ENCODE data around the gene DOK7. TPM values are rescaled to one million over a fixed set of nuclear protein-coding genes. Genes with fewer than 3 reads are reported as not detected.

Gene DOK7
- polyA plus RNA-seq, 3 donors, result not detected

- Mint-ChIP-seq H3K4me1 (no peaks in the 10 kb centered on the region), H3K36me3 (peaks cover 89 to 96% of the 10 kb centered on the region in 2 donors), H3K4me3 (no peak overlapping the region), H3K27ac (peak overlapping the region in 2 of 7 donors; percentile 10 to 58), H3K9me3 (peaks cover 0 to 10% (median 0%) of the 10 kb centered on the region in 7 donors), H3K27me3 (ENCODE audit: low read depth in 3 of 3) (no peaks in the 10 kb centered on the region)
- no peak for DNase-seq
- H4K20me1 ChIP-seq (ENCODE audit: insufficient read depth, low read length), result peaks cover 73% of the 10 kb centered on the region
- peaks cover 17% of the 10 kb centered on the region for H3K79me2 ChIP-seq (ENCODE audit: insufficient read depth, low read length)
- H3K36me3 ChIP-seq (replicated peaks in 1 of 2; ENCODE audit: control insufficient read depth in 1 of 2, insufficient read depth in 2 of 2, low read length in 2 of 2), result peaks cover 93 to 99% of the 10 kb centered on the region in 2 donors
- H3K4me1 ChIP-seq (ENCODE audit: control insufficient read depth in 1 of 2, insufficient read depth in 2 of 2, low read length in 2 of 2), result no peaks in the 10 kb centered on the region
- H3K27ac ChIP-seq (ENCODE audit: low read depth in 1 of 2, low read length in 2 of 2), result no peak overlapping the region
- H3K4me2 ChIP-seq (replicated peaks; ENCODE audit: extremely low read depth, low read length, poor library complexity, severe bottlenecking), result no peak overlapping the region
- no peak overlapping the region for H2AFZ ChIP-seq (ENCODE audit: insufficient read depth, low read depth, low read length, poor library complexity, severe bottlenecking)
- H3K9ac ChIP-seq (ENCODE audit: insufficient read depth, low read length, poor library complexity, severe bottlenecking), result no peak overlapping the region
- H3K27me3 ChIP-seq (ENCODE audit: control insufficient read depth in 2 of 2, insufficient read depth in 2 of 2, low read length in 2 of 2), result no peaks in the 10 kb centered on the region
- H3K4me3 ChIP-seq (replicated peaks in 1 of 3; ENCODE audit: low read depth in 2 of 3, low read length in 3 of 3), result no peak overlapping the region
- H3K9me3 ChIP-seq (replicated peaks in 1 of 2; ENCODE audit: control insufficient read depth in 1 of 2, insufficient read depth in 1 of 2, low read length in 2 of 2), result peaks cover 0 to 4% of the 10 kb centered on the region in 2 donors
- WGBS (ENCODE audit: insufficient coverage), result 96% methylated on average over 26 of the region's 31 CpGs
- TF ChIP-seq CTCF (IDR thresholded peaks at IDR 0.05), result no peak
- intact Hi-C loops (cut with micrococcal nuclease), result no loop called here
Observed at GRCh38 chr4:3514806-3515501, 51.8 kb downstream of the DOK7 start.

GRCh38 chr4:3515646-3516045 lies 52.5 kb downstream of the DOK7 start:
- H3K9me3 Mint-ChIP-seq, result peaks cover 0 to 10% (median 0%) of the 10 kb centered on the region in 7 donors
- Histone ChIP-seq H2AFZ (ENCODE audit: insufficient read depth, low read depth, low read length, poor library complexity, severe bottlenecking) (no peak overlapping the region), H3K9ac (ENCODE audit: insufficient read depth, low read length, poor library complexity, severe bottlenecking) (no peak overlapping the region), H3K27me3 (ENCODE audit: control insufficient read depth in 2 of 2, insufficient read depth in 2 of 2, low read length in 2 of 2) (no peaks in the 10 kb centered on the region), H3K36me3 (replicated peaks in 1 of 2; ENCODE audit: control insufficient read depth in 1 of 2, insufficient read depth in 2 of 2, low read length in 2 of 2) (peaks cover 93 to 99% of the 10 kb centered on the region in 2 donors), H3K4me2 (replicated peaks; ENCODE audit: extremely low read depth, low read length, poor library complexity, severe bottlenecking) (no peak overlapping the region), H3K79me2 (ENCODE audit: insufficient read depth, low read length) (peaks cover 13% of the 10 kb centered on the region), H3K27ac (ENCODE audit: low read depth in 1 of 2, low read length in 2 of 2) (no peak overlapping the region), H4K20me1 (ENCODE audit: insufficient read depth, low read length) (peaks cover 73% of the 10 kb centered on the region), H3K4me1 (ENCODE audit: control insufficient read depth in 1 of 2, insufficient read depth in 2 of 2, low read length in 2 of 2) (no peaks in the 10 kb centered on the region), H3K9me3 (replicated peaks in 1 of 2; ENCODE audit: control insufficient read depth in 1 of 2, insufficient read depth in 1 of 2, low read length in 2 of 2) (peaks cover 0 to 4% of the 10 kb centered on the region in 2 donors), H3K4me3 (replicated peaks in 1 of 3; ENCODE audit: low read depth in 2 of 3, low read length in 3 of 3) (no peak overlapping the region)
- H3K4me1 Mint-ChIP-seq, result no peaks in the 10 kb centered on the region
- DNase-seq, result no peak
- peaks cover 88 to 96% of the 10 kb centered on the region in 2 donors for H3K36me3 Mint-ChIP-seq
- no peaks in the 10 kb centered on the region for H3K27me3 Mint-ChIP-seq (ENCODE audit: low read depth in 3 of 3)
- TF ChIP-seq CTCF (IDR thresholded peaks at IDR 0.05), result no peak
- H3K4me3 Mint-ChIP-seq, result no peak overlapping the region
- intact Hi-C loops (cut with micrococcal nuclease), result no loop called here
- WGBS (ENCODE audit: insufficient coverage), result 86% methylated on average over 14 of the region's 15 CpGs
- peak overlapping the region in 3 of 7 donors; percentile 32 to 63 (median 58) for H3K27ac Mint-ChIP-seq

Data from CD14-positive monocyte (primary cell).